ENCODE data around the gene CMTM8.

DNA sequence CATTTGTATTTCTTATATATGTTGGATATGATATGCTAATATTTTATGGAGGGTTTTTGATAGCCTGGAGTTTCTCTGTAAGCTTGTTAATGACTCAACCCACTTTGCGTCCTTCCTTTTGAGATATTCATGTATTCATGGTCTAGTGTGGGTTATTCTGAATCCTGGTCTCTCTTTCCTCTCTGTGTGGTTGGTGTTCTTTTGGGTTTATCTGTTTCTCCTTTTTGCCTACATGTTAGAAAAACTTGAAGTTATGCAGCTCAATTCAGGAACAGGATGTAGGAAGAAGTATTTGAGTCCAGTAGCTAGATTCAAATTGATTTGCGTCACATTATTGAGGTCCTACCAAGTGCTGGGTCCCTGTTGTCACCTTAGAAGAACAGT, 181.3 kb downstream of the CMTM8 start:
- TF ChIP-seq CTCF (IDR thresholded peaks at IDR 0.05) (no peak), POLR2A (IDR thresholded peaks at IDR 0.05) (no peak), EP300 (IDR thresholded peaks at IDR 0.05) (no peak)
